Fibroblast of skin of abdomen (primary cell): ENCODE measurements around the gene DTNB.
"Not testable (repeated sequence)": the region's sequence is repeated elsewhere in the genome, so short reads cannot be mapped to it uniquely, and the experiment has no call there.

ENCODE experiments used
- DNase-seq: peaks from one replicate; pipeline ENCODE4 v3.0.0-alpha.2; 2013

DTNB gene

DNA sequence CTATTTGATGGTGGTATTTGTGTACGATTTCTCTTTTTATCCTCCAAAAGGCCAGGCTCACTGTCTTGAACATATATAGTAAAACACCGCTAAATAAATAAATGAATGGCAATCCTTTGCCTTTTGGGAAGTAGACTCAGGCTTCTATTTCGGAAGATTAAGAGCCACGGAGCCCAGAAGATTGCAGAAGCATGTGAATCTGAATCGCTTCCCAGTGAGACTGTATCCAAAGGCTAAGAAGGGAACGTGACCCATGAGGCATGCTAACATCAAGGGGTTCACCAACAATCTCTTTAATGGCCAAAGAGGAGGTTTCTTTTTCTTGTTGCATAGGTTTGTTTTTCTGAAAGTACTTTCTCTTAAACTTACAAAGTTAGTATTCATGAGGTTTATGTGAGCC is 261.6 kb downstream of the DTNB start:
- DNase-seq, result no peak

DNA sequence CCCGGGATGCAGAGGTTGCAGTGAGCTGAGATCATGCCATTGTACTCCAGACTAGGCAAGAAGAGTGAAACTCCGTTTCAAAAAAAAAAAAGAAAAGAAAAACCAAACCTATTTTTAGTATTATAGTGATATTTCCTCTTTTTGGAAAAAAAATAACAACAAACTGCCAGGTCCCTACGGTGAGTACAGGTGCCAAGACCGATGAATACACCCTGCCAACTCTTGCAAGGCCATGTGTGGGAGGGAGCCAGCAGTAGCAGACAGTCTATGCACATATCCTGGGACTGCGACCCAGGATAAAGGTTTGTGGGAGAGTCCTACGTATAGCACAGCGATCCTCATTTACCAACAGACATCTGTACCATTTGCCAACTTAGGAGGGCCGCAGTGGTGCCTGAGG is 262.1 kb downstream of the DTNB start:
- DNase-seq, result no peak

DNA sequence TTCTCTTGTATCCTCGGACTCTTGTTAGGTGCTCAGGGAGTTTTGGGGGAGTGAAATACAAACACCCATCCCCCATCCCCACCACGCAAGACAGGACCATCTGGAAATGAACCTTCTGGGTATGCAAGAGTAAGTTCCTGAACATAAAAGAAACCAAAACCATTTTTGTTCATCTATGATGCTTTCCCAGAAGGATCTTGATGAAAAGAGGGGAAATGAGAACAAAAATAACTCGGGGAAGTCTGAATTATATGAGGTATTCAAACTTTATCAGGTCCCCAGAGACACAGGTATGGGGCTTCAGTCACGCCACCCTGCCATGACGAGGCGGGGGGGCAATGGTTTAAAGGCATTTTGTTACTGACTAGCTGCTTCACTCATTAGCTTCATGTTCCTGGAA is 263.0 kb downstream of the DTNB start:
- no peak for DNase-seq

DNA sequence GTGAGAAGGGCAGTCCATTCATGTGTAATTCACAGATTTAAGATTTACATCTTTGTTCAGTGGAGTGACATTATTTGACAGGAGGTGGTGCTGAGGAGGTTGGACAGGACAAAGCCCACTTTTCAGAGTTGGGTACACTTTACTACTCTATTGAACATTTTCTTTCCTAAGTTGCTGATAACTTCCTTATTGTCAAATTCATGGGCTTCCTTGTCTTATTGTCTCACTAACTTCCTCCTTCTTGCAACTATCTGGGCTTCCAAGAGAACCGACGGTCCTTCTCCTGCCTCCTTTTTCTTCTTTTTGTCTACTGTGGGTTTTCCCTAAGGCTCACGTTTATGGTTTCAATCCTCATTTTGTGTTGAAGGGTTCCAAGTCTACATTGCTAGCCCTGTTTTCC is 263.9 kb downstream of the DTNB start:
- DNase-seq, result no peak

DNA sequence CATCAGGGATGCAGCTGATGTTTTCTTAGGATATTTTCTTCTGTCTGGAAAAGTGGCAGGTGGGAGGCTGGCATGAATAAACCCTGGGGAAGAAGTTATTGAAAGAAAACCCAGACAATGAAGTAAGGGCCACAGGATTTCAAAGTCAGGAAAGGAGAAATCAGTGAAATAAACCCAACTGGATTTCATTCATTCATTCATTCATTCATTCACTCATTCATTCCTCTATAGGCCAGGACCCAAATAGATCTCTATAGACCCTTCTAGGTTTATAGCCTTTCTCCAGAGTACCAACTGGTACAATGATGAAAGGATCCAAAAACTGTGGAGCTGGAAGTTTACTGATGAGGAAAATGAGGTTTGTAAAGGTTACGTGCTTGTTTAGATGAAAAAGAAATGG is 264.3 kb downstream of the DTNB start:
- DNase-seq, result no peak

DNA sequence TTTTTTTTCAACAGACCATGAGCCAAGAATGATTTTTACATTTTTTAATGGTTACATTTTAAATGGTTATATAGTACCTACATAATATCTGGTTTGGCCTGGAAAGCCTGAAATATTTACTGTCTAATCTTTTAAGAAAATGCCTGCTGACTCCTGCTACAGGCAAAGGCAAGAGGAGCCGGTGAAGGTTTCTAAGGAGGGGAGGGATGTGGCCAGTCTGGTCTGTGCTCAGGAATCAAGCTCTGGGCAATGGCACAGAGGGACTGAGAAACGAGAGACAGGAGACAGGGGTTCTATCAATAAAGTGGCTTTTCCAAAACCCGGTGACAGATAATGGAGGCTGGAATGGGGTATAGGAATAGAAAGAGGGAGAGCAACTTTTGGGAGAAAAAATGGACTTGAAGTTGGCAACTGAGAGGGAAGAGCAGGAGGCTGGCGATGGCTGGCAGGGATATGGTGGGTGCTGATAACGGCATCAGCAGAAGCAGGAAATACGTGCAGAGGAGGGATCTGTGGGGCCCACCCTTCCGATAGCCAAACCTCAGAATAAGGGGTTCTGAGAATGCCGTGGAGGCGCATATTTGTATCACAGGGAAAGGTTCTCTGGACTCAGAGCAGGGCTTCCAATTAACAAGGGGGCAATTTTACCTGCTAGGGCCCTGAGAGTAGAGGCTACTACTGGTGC is 267.6 kb downstream of the DTNB start:
- DNase-seq, result no peak

DNA sequence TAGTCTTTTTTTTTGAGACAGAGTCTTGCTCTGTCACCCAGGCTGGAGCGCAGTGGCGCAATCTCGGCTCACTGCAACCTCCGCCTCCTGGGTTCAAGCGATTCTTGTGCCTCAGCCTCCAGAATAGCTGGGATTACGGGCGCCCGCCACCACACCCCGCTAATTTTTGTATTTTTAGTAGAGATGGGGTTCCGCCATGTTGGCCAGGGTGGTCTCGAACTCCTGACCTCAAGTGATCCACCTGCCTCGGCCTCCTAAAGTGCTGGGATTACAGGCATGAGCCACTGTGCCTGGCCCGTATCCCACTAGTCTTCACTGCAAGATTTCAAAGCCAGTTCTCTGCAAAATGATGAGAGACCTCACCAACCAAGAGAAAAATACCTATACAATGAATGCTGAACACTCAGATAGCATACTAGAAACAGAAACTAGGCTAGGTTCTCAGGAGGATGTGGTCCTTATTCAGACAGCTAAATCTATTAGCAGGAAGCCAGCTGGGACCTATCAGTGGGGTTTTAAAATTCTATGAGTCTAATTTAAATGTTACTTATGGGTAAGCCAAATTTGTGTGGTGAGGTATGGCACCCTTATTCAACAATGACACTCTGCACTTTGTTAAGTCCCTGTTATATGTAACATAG is 270.1 kb downstream of the DTNB start:
- not testable (repeated sequence) for DNase-seq

DNA sequence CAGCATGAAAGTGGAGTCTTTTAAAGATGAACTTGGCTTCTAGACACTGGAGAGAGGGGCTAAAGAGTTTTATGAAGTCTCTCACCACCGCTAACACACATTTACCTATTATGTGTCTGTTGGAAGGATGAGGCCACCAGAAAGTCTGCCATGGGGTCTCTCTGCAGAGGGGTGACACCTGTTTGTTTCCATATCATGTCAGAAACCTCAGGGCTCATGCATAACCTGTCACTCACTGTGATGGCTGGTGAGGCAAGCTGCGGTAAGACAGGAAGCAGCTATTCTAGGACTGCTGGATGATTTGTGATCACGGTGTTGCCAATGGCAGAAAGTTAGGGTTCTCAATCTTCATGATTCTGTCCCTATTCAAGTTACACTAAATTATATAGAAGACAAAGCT is 270.9 kb downstream of the DTNB start:
- no peak for DNase-seq

DNA sequence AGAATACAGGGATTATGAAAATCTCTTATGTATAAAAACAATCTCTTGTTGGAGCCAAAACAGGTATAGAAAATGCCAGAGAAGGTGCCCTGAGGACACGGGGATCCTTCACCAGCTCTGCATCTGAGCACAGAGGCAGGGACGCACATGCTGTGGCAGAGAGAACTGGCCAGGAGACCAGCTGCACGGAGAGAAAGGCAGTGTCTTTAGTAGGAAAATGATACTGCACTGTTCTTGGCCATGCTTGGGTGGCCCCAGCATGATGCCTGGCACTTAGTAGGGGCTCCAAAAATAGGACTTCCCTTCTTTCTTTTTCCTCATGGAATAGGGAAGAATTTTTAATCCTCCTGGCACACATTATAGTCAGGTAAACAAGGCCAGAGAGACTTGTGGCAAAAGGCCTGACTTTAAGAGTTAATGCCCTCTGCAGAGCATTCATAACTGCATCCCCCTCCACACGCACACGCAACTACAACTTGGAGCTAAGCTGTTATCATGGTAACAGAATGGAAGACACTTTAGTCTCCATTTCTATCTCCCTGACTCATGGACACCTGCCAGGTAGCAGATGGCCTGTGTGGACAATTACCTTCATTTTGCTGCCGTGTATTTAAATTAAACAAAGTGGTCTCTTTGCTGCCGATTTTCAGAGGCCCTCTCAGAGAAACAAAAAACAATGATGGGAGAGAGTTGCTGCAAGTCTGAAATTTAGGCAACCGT is 271.9 kb downstream of the DTNB start:
- DNase-seq, result no peak

DNA sequence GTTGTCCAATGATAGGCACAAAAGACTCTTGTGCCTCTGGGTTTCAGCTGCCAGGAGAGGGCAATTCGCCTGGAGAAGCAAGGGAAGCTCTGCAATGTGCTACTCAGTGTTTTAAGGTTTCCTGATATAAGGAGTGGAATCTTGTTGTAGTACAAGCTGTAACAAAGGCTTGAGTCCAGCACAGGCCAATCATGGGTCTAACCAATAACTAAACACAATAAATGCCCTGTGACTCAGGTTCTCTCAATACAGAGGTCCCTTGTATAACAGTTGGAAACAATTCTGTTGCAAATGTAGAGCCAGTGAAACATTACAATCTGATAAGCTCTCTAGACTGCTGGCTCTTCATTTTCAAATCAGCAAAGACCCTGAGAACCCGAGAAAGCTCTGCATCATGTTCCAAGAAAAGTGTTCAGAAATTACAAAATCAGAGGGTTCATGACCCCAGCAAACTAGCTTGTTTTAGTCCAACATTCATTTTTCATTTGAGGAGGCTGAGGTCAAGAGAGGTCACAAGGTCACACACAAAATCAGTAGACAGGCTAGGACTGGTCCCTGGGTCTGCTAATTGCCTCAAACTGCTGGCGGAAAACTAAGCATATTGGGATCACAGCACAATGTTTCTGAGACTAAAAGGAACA is 272.7 kb downstream of the DTNB start:
- no peak for DNase-seq

DNA sequence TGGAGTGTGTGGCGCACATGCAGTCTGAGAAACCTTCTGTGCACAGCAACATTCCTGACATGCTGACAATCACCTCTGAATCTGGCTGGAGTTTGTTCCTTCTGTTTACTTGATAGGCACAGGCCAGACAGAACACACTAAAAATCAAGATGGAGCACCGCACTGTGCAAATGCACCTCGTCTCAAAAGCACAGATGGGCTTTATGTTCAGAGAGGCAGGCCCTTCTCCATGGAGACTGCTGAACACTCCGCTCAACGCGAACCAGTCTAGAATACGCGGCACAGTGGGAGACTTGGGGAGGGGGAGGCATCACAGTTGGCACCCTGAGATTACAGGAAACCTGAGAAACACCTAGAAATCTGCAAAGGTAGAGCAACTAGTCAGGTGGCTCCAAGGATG is 273.2 kb downstream of the DTNB start:
- no peak for DNase-seq

DNA sequence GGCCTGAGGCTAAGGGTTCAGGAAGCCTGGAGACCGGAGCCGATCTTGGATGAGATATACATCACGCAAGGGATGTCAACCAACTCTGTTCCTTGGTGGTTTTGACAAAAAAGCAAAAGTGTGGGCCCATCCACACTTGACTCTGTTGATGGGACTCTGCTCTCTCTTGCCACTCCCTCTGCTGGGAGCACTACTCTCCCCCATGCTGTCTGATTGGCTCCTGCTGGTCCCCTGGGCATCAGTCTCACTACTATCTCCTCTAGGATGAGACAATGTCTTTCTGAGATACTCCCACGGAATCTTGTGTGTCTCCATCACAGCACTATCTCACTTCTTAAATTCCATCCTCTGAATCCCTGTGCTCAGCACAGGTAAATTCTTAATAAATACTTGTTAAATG is 274.8 kb downstream of the DTNB start:
- no peak for DNase-seq

DNA sequence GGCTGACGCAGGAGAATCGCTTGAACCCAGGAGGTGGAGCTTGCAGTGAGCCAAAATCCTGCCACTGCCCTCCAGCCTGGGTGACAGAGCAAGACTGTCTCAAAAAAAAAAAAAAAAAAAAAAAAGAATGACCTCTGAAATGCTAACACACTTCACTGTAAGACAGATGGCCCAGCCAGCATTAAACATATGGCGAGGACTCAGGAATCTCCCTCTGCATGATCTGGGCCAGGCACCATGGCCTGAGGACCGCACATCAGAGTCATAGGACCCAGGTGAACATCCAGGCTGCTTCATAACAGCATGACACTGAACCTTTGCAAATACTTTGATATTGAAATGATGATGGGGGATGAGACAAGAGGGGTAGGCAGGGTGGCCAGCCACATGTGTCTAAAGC is 275.6 kb downstream of the DTNB start:
- no peak for DNase-seq

DNA sequence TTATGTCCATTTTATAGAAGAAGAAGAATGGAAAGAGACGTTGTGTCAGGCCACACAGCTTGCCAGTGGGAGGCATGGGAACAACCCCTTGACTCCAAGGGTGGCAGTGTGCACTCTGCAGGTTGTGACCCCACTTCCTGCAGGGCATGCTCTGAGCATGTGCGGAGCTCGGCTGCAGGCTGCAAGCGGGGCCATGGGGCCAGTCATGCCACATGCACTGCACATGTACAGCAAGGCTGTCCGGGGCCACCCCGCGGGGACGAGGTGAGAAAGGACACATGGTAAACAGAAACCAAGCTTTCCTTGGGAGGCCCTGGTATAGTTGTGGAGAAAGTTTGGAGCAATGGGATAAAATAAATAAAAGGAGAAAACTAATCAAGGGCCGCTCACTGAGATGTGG is 284.2 kb downstream of the DTNB start:
- DNase-seq, result no peak

DNA sequence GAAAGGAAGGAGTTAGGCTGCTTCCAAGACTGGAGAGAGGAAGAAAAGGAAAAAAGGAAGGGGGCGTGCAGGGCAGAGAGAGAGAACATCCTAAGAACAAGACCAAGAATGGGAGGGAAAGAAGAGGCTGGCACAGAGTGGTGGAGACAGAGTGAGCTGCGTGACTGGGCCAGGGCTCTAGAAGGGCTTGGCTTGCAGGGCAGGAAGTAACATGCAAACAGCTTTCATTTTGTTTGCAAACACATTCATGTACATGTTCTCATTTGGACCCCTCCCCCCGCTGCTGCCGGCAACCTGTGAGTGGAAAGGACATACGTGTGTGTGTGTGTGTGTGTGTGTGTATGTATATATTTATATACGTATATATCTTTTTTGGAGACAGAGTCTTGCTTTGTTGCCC is 284.9 kb downstream of the DTNB start:
- no peak for DNase-seq

DNA sequence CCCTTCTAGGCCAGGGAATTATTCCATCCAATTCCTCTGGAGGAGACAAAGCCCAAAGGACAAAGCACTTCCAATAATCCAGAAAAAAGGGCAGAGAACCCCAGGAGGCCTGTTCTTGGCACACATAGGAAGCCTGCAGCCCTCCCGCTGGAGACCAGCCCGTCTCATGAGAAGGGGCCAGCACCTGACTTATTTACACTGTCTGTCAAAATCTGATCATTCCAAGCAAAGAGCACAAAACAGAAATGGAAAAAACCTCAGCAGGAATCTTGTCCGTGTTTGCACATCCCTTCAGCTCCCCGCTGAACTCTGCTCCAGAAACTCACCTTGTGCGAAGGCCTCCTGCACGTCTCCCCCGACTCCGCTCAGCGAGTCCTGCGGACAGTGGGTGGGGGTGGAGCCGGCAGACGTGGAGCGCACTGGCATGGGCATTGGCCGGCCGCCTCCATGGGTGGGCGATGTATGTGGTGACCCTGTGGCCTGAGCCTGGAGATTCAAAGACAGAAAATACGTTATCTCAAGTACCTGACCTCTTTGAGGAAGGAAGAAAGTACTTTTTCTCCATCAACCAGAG is 285.4 kb downstream of the DTNB start:
- DNase-seq, result no peak

DNA sequence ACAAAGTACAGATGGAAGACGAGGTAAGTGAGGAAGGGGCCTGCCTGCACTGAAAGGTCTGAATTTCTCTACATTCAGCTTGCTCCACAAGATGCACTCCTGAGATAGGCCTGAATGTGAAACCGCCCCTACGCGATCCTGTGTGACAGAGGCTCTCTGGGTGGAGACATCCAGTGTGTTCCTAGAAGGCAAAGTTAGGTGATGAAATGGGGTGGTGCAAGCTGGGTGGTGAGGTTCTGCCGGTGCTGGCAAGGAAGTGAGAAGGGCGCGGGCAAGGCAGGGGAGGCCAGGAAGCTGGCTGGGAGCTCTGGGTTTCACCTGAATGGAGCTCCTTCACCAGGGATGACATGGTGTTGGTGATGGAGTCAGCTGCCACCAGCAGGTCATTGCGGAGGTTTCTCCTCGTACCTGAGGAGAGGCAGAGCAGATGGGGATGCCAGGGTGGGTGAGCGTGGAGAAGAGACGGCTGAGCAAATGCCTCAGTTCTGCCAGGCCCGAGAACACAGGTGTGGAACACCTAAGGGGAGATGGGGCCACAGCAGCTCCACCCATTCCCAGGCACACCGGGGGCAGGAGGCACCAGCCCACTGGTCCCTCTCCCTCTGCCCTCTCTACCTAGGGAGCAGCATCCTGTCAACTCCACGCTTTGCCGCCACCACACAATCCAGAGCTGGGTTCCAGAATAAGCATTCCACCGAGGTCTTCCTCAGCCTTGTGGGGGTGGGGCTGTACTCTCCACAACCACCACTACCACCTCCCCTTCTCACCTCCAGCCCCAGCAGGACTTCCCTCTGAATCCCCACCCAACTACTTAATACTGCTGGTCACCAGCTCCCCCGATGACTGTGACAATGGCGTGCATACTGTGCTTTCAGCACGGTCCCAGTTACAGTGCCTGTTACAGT is 286.2 kb downstream of the DTNB start:
- DNase-seq, result no peak

DNA sequence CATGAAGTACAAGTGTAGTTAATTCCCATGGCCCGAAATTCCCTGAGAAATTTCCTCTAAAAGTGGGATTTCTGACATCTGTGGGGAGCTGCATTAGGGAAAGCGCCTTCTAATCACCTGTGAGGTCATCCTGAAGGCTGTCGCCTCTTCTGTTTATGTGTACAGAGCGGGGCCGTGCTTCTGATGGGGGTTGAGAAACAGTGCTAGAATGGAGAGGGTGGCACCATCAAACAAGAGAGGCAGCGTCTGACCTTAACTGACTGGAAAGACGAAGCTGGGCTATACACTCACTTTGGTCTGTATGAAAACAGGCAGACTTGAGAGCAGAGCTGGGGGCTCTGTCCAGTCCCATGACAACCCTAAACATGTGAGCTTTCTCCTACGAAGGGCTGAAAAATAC is 287.5 kb downstream of the DTNB start:
- no peak for DNase-seq

DNA sequence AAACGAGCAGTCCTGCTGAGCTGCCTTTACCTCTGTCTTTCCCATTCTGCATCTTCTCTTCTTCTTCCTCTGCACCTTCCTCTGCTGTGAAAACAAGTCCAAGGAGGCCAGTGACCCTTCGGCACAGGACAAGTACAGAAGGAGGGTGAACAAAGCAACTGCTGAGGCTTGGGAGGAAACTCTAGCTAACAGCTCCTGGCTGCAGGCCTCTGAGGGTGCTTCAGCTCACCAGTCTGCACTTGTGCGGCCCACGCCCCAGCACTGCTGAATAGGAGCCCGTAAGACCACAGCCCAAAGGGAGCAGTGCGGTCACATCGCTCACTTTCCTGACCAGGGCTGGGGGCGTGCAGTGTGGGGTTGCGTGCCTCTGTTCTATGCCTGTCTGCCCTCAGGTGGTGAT is 289.6 kb downstream of the DTNB start:
- no peak for DNase-seq

DNA sequence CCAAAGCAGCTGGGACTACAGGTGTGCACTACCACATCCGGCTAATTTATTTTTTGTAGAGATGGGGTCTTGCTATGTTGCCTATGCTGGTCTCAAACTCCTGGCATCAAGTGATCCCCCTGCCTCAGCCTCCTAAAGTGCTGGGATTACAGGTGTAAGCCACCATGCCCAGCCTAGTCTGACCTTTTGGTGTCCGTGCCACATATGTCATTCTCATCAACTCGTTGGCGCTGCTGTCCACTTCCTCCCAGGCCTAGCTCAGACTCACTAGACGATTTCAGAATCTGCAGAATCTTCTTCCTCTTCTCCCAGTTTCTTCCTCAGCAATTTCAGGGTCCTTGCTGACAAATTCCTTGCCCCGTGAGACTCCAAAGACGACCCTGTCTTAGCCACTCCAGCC is 291.9 kb downstream of the DTNB start:
- no peak for DNase-seq

DNA sequence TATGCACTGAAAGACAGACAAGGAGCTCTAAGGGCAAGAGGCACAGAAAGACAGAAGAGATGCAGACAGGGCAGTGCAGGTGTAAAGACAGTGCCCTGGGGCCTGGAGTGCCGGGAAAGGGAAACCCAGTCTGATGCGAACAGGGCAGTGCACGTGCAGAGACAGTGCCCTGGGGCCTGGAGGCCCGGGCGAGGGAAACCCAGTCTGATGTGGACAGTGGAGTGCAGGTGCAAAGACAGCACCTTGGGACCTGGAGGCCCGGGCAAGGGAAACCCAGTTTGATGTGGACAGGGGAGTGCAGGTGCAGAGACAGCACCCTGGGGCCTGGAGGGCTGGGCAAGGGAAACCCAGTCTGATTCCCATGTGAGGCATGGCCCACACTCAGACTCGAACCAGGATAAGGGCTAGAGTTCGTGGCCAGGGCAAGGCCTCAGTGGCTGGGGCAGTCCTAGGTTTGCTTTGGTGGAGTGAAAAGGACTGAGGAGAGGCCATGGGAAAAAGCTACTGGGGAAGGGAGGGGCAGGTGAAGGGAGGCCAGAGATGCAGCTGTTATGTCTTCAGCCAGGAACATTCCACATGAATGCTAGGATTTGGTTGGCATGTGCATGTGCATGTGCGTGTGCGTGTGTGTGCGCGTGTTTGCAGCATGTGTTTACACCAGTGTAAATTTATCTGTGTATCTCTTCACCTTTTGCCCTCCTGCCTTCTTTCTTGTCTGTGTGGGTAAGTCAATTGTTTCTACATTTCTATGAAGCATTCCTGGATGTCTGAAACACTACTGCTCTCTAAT is 292.6 kb downstream of the DTNB start:
- no peak for DNase-seq
